Measurements from ENCODE around the gene LATS2.

DNA sequence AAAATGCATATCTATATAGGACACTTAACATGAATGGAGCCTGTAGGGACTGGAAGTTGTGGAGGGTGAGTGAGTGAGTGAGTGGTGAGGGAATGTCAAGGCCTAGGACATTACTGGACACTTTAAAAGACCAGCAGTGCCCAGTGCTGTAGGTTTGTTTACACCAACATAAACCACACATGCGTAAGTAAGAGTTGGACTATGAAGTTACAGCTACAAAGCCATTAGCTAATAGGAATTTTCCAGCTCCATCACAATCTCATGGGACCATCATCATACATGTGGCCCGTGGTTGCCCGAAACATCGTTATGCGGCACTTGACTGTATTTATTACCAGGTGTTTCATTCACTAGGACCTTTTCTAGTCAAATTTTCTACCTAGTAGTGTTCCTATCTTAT is 49.2 kb downstream of the LATS2 start:
- TF ChIP-seq POLR2A (IDR thresholded peaks at IDR 0.05; ENCODE audit: extremely low read depth, insufficient read length) (no peak), CTCF (IDR thresholded peaks at IDR 0.05; ENCODE audit: low read depth, low read length) (no peak), MYC (IDR thresholded peaks at IDR 0.05; ENCODE audit: low read depth, low read length) (no peak)
